ENCODE measurements around the gene ASPHD1. TPM values are rescaled to one million over a fixed set of nuclear protein-coding genes. Genes with fewer than 3 reads are reported as not detected.
"Not testable (repeated sequence)": the region's sequence is repeated elsewhere in the genome, so short reads cannot be mapped to it uniquely, and the experiment has no call there.

Gene ASPHD1
- total RNA-seq, 1 experiment from 2014 or later, result 5.7 TPM

- H3K4me3 Mint-ChIP-seq (ENCODE audit: unreplicated experiment), result peak overlapping the region; percentile 99
- intact Hi-C loops (cut with micrococcal nuclease), result loop anchor here (5.0 kb wide), 1 partner anchor 42 kb away; the partner anchor contains the start of gene MVP
- peaks cover 14% of the 10 kb centered on the region for H3K4me1 Mint-ChIP-seq (ENCODE audit: insufficient read depth, unreplicated experiment)
- H3K9me3 Mint-ChIP-seq (ENCODE audit: unreplicated experiment), result no peaks in the 10 kb centered on the region
- no peak for DNase-seq (ENCODE audit: unreplicated experiment)
- peaks cover 20% of the 10 kb centered on the region for H3K36me3 Mint-ChIP-seq (ENCODE audit: insufficient read depth, unreplicated experiment)
- no peak for TF ChIP-seq CTCF (IDR thresholded peaks at IDR 0.05; ENCODE audit: unreplicated experiment)
- H3K27ac Mint-ChIP-seq (ENCODE audit: low read depth, unreplicated experiment), result no peak overlapping the region
- ChIA-PET CTCF (interaction anchor here (0.6 to 1.9 kb wide), 3 partner anchors 13 to 57 kb away, joined by 3 to 7 read pairs (median 6); no protein-coding TSS in a partner anchor), POLR2A (interaction anchor here (1.1 to 2.1 kb wide), 3 partner anchors 17 to 131 kb away, joined by 3 to 8 read pairs (median 8); partner anchors contain the start of genes ASPHD1 and HIRIP3)
- H3K27me3 Mint-ChIP-seq (ENCODE audit: insufficient read depth, unreplicated experiment), result no peaks in the 10 kb centered on the region
- BruUV-seq (replicated peaks), result no TSS peak
Measured at GRCh38 chr16:29864205-29864604, 36.1 kb upstream of the ASPHD1 start.

GRCh38 chr16:29868396-29869009 lies 31.8 kb upstream of the ASPHD1 start:
- CTCF ChIA-PET, result interaction anchor here (2.2 kb wide), 1 partner anchor 20 kb away, joined by 7 read pairs; no protein-coding TSS in a partner anchor
- no peaks in the 10 kb centered on the region for H3K36me3 Mint-ChIP-seq (ENCODE audit: insufficient read depth, unreplicated experiment)
- no peak overlapping the region for H3K4me3 Mint-ChIP-seq (ENCODE audit: unreplicated experiment)
- no peak for DNase-seq (ENCODE audit: unreplicated experiment)
- H3K27me3 Mint-ChIP-seq (ENCODE audit: insufficient read depth, unreplicated experiment), result no peaks in the 10 kb centered on the region
- H3K9me3 Mint-ChIP-seq (ENCODE audit: unreplicated experiment), result no peaks in the 10 kb centered on the region
- intact Hi-C loops (cut with micrococcal nuclease), result no loop called here
- POLR2A ChIA-PET, result interaction anchor here (0.6 to 0.7 kb wide), 2 partner anchors 126 to 163 kb away, joined by 3 read pairs; no protein-coding TSS in a partner anchor
- no peak overlapping the region for H3K27ac Mint-ChIP-seq (ENCODE audit: low read depth, unreplicated experiment)
- H3K4me1 Mint-ChIP-seq (ENCODE audit: insufficient read depth, unreplicated experiment), result peaks cover 4% of the 10 kb centered on the region
- no peak for TF ChIP-seq CTCF (IDR thresholded peaks at IDR 0.05; ENCODE audit: unreplicated experiment)
- BruUV-seq (replicated peaks), result no TSS peak

- H3K9me3 Mint-ChIP-seq (ENCODE audit: unreplicated experiment); CTCF ChIA-PET; H3K36me3 Mint-ChIP-seq (ENCODE audit: insufficient read depth, unreplicated experiment); H3K4me3 Mint-ChIP-seq (ENCODE audit: unreplicated experiment); DNase-seq (ENCODE audit: unreplicated experiment); H3K4me1 Mint-ChIP-seq (ENCODE audit: insufficient read depth, unreplicated experiment); BruUV-seq (replicated peaks); H3K27me3 Mint-ChIP-seq (ENCODE audit: insufficient read depth, unreplicated experiment); H3K27ac Mint-ChIP-seq (ENCODE audit: low read depth, unreplicated experiment); intact Hi-C loops (cut with micrococcal nuclease): not testable (repeated sequence)
- POLR2A ChIA-PET, result interaction anchor here (0.6 kb wide), 1 partner anchor 125 kb away, joined by 3 read pairs; no protein-coding TSS in a partner anchor
Measured at GRCh38 chr16:29869067-29869466, 31.2 kb upstream of the ASPHD1 start.

- no TSS peak for BruUV-seq (replicated peaks)
- no peak overlapping the region for H3K4me3 Mint-ChIP-seq (ENCODE audit: unreplicated experiment)
- peaks cover 10% of the 10 kb centered on the region for H3K27me3 Mint-ChIP-seq (ENCODE audit: insufficient read depth, unreplicated experiment)
- no peak overlapping the region for H3K27ac Mint-ChIP-seq (ENCODE audit: low read depth, unreplicated experiment)
- ChIA-PET POLR2A (interaction anchor here (1.0 kb wide), 1 partner anchor 101 kb away, joined by 3 read pairs; the partner anchor contains the start of gene TAOK2), CTCF (interaction anchor here (0.7 kb wide), 1 partner anchor 55 kb away, joined by 3 read pairs; no protein-coding TSS in a partner anchor)
- no peak for DNase-seq (ENCODE audit: unreplicated experiment)
- H3K4me1 Mint-ChIP-seq (ENCODE audit: insufficient read depth, unreplicated experiment), result no peaks in the 10 kb centered on the region
- intact Hi-C loops (cut with micrococcal nuclease), result no loop called here
- no peaks in the 10 kb centered on the region for H3K36me3 Mint-ChIP-seq (ENCODE audit: insufficient read depth, unreplicated experiment)
- H3K9me3 Mint-ChIP-seq (ENCODE audit: unreplicated experiment), result no peaks in the 10 kb centered on the region
- TF ChIP-seq CTCF (IDR thresholded peaks at IDR 0.05; ENCODE audit: unreplicated experiment), result no peak
Measured at GRCh38 chr16:29871822-29872546, 28.3 kb upstream of the ASPHD1 start.
